IPS DF 19.7 (cell line): ENCODE data around the gene C19orf33.
"Not testable (repeated sequence)": the region's sequence is repeated elsewhere in the genome, so short reads cannot be mapped to it uniquely, and the experiment has no call there.

Source experiments
- DNase-seq: peaks from one replicate; pipeline ENCODE4 v3.0.0-alpha.2; 2013; ENCODE audit warnings: low read depth, low spot score

Gene C19orf33

GRCh38 chr19:38303517-38304351 is at the start of gene C19orf33:
TSS of gene C19orf33 (plus strand) at chr19:38304251. CDS start at chr19:38304262, 11 bp downstream.
- no peak for DNase-seq

GRCh38 chr19:38255383-38256014 is 48.6 kb upstream of the C19orf33 start:
- no peak for DNase-seq

- DNase-seq = not testable (repeated sequence)
Measured at GRCh38 chr19:38261942-38262341, 42.1 kb upstream of the C19orf33 start.

GRCh38 chr19:38262585-38263268 is 41.3 kb upstream of the C19orf33 start:
- DNase-seq = no peak

DNA sequence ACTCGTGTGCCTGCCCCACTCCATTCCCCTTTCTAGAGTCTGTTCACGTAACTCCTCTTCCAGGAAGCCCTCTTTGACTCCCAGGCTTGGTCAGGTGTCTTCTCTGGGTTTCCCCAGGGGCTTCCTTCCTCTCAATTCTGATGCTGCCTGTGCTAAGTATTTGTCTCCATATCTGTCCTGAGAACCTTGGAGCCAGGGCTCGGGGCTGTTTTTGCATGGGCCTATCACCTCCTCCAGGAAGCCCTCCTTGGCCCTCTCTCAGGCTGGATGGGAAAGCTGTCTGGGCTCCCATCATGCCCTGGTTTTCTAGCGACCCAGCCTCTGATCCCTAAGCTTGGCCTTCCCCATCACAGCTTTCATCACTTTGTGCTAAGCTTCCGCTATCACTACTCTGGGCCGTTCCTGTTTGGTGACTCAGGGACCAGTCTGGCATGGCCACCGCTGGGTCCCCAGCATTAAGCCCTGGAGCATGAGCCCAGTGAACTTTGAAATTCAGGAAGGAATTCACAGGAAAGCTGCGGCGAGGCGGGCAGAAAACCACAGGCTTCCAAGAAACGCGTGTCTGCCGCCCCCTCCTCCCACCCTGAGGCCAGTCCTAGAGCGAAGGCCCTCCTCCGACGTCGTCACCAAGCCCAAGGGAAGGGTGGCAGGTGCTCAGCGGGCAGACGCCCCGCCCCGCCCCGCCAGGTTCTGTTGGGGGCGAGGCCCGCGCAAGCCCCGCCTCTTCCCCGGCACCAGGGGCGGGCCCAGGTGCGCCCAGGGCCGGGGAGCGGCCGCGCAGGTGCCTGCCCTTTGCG is 40.2 kb upstream of the C19orf33 start:
- no peak for DNase-seq

DNA sequence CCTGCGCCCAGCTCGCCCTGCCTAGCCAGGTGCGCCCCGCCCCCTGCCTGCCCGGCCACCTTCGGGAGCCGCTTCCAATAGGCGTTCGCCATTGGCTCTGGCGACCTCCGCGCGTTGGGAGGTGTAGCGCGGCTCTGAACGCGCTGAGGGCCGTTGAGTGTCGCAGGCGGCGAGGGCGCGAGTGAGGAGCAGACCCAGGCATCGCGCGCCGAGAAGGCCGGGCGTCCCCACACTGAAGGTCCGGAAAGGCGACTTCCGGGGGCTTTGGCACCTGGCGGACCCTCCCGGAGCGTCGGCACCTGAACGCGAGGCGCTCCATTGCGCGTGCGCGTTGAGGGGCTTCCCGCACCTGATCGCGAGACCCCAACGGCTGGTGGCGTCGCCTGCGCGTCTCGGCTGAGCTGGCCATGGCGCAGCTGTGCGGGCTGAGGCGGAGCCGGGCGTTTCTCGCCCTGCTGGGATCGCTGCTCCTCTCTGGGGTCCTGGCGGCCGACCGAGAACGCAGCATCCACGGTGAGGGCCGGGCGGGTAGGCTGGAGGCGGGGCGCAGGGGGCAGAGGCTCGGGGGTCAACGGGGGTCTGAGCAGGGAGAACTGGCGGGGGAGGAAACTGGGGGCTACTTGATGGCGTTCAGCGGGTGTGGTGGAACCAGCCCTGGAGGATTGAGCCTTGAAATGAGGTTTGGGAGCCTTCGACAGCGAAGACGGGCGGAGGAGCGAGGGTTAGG is 39.4 kb upstream of the C19orf33 start, which contains the start of gene SPINT2:
Gene SPINT2, plus strand, starts transcription at position 88 of the 727 bp plus-strand sequence. Its CDS starts 320 bp downstream, at position 408.
- DNase-seq = no peak

DNA sequence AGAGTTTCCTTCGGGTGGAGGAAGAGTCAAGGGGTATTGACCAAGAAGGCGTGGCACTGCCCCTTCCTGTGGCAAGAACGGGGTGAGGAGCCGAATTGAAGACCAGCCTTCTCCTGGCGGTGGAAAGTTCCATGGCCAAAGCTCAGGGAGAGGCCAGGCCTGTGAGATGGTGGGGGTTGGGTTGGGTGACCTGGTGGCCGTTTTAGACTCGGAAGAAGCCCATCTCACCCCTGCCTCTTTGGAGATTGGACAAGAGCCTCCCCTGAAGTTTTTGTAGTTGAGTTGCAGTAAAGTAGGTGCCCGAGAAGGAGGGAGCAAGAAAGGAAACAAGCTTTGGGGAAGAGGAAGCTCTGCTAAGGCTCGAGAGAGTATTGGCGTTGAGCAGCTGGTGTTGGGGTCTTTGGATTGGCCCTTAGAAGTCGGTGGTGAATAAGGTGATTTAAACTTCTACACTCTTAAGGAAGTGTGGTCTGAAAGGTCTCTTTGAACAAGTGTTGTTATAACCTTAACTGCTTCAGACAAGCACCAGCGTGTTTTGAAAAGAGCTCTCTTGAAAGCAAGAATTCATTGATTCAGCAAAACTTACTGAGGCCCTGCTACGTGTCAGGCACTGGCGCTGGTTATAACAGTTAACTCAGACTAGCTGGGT is 38.7 kb upstream of the C19orf33 start:
- no peak for DNase-seq

DNA sequence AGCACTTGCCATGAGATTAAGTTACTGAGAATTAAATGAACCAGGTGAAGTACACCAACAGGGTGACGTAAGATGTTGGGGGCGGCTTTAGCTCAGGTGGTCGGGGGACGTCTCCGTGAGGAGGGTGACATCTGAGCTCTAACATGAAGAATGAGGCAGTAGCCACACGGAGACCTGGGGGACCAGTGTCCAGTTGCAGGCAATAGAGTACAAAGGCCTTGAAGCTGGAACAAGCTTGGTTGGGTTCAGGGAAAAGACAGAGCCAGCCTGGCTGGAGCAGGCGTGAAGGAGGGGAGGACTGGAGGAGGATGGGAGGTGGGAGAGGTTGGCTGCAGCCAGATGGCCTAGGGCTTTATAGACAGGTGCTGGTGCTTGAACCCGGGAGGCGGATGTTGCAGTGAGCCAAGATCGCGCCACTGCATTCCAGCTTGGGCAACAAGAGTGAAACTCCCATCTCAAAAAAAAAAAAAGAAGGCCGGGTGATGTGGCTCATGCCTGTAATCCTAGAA is 38.1 kb upstream of the C19orf33 start:
- DNase-seq = no peak

GRCh38 chr19:38266981-38267597 is 37.0 kb upstream of the C19orf33 start:
- no peak for DNase-seq

DNA sequence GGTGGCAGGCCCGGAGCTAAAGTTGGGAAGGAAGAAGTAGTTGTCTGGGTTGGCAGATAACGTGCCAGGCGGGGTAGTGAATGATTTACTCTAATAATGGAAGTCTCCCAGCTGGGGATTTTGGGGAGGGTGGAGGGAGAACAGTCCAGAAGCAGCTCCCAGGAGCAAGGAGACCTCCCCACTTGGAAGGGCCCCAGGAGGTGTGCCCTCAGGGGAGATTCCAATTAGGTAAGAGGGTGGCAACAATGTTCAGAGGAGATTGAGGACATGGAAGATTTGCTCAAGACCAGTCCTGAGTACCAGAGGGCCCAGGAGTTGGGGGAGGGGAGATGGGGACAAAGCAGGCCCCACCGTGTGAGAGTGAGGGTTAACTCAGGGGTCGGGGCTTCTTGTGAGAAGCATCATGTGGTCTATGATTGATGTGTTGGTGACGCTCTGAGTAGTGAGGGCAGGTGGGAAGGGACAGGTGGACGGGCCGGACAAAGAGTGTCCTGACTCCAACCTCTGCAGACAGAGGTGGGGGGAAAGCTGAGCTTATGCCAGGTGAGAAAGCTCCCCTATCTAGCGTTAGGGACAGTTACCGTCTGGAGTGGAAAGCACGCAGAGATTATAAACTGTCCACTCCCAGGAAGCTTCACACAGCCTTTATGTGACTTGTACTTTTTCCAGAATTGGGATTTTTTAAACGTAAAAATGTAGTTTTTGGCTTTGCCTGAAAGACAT is 36.1 kb upstream of the C19orf33 start:
- no peak for DNase-seq

- no peak for DNase-seq
Measured at GRCh38 chr19:38268539-38268938, 35.5 kb upstream of the C19orf33 start.

- DNase-seq = no peak
Measured at GRCh38 chr19:38270587-38271167, 33.4 kb upstream of the C19orf33 start.

DNA sequence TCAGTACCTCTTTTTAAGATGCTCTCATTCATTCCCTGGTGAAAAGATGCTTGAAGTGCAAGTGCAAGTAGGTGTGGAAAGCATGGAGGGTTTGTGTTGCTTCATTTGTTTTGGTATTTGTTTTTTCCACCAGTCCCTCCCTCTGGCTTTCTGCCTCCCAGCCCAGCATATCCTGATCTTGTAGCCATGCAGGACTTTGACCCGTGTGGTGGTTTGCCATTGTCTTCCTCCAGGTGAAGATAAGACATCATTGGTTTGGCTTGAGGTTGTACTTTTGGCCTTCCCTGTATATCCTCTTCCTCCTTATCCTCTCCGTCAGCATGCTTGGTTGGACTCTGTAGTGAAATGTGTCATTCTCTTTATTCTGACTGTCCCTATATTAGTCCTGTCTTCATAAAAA is 30.6 kb upstream of the C19orf33 start:
- no peak for DNase-seq

DNA sequence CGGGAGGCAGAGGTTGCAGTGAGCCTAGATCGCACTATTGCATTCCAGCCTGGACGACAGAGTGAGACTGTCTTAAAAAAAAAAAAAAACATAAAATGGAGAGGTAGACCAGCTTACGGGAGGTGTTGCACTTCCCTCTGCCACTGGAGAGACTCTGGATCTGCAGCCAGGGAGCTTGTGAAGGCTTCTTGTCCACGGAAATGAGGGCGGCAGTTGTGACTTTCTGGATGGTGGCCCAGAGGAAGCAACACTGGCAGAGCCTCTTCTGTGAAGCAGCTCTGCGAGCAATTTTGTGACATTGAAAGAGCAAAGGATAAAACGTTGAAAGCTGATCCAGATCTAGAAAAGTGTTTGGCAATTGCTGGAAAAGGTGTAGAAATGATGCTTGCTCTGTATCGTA is 29.3 kb upstream of the C19orf33 start:
- DNase-seq = no peak

- no peak for DNase-seq
Measured at GRCh38 chr19:38276942-38277517, 27.0 kb upstream of the C19orf33 start.

DNA sequence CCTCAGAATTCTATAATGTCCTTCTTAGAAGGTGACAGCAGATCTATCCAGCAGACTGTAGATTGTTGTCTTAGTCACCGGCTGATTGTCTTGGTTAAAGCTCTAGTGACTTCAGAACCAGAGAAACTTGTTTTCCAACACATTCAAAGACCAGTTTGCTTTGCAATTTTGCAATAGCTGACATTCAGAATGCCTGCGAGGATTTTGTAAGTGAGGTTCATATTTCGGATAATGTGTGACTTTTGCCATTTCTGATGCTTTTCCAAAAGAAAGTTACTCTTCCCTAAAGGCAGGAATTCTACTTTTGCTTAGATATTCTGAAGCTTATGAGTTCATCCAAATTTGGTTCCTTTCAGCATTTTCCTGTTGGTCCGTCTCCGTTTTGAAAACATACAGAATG is 26.5 kb upstream of the C19orf33 start:
- no peak for DNase-seq

DNA sequence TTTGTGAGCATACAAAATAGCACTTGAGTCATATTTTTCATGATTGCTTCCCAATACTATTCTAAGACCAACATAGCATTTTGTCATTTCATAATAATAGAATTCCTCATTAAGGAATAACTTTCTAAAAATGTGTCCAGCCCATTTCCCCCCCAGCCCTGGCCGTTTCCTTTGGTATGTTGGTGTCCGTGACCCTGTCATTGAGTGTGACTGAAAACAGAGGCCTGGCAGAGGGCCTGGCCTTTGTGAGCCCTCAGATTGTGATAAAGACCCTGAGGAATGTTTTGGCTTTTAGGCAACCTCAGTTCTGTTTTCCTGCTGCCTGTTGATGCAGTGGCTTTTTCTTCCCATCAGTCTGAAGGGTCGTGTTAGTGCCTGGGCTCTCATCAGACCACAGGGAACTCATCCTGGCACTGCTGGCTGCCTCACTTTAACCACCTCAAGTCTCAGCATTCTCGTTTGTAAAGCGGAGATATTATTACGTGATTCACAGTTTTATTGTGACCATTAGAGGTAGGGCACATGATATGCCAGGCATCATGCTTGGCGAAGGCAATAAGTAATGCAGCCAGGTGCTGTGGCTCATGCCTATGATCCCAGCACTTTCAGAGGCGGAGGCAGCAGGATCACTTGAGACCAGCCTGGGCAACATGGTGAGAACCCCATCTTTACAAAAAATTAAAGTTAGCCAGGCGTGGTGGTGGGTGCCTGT is 25.9 kb upstream of the C19orf33 start:
- no peak for DNase-seq

DNA sequence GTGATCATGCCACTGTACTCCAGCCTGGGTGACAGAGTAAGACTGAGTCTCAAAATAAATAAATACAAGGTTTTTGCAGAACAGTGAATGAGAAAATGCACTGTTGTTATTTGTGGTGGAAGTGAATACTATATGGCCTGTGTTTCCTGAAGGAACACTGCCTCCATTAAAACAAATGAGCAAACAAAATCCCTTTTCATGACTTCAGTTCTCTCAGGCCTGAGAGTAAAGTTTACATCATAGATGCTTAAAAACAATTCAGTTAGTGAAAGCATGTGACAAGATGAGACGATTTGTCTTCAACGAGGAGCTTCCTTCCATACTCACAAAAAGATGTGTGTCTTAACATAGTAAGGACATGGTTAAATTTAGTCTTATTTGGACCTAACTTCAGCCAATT is 25.3 kb upstream of the C19orf33 start:
- no peak for DNase-seq
